ENCODE data around the gene RNF220.

- TF ChIP-seq GATA2 (IDR thresholded peaks at IDR 0.05; ENCODE audit: low read depth, low read length) (no peak), GATA3 (IDR thresholded peaks at IDR 0.05; ENCODE audit: low read depth, low read length) (no peak)
These were observed 267.4 kb downstream of the RNF220 start for GRCh38 chr1:44672254-44672955.

Data from SH-SY5Y (cell line).